CD14-positive monocyte (primary cell): ENCODE results near the gene BICD1. TPM values are rescaled to one million over a fixed set of nuclear protein-coding genes. Genes with fewer than 3 reads are reported as not detected.

Experiments
- DNase-seq, 3 donors: peaks; one replicate each; pipeline ENCODE4 v3.0.0-alpha.2; 2011 to 2022
- H2AFZ ChIP-seq: 2 replicates; pipeline ENCODE4 v1.6.0; 2012; ENCODE audit warnings: mild to moderate bottlenecking, low read depth, low read length, inconsistent platforms; ENCODE audit not compliant: insufficient read depth, poor library complexity, severe bottlenecking
- H3K27ac ChIP-seq, 2 donors: 1 replicate in 1 of 2; 2 replicates in 1 of 2; pipeline ENCODE4 v1.5.1; 2012 to 2013; ENCODE audit warnings: low read length in 2 of 2, control low read depth in 1 of 2, inconsistent platforms in 1 of 2, low read depth in 1 of 2, mild to moderate bottlenecking in 1 of 2
- H3K27me3 ChIP-seq, 2 donors: one replicate each; pipeline versions ENCODE4 v1.6.0 to v1.6.1; 2011 to 2013; ENCODE audit warnings: low read length in 2 of 2; ENCODE audit not compliant: control insufficient read depth in 2 of 2, insufficient read depth in 2 of 2
- H3K36me3 ChIP-seq, 2 donors: replicated peaks in 1 of 2; 1 replicate in 1 of 2; 2 replicates in 1 of 2; pipeline versions ENCODE4 v1.5.1 to v1.6.1; 2012 to 2013; ENCODE audit warnings: low read length in 2 of 2, control low read depth in 1 of 2, inconsistent platforms in 1 of 2, mild to moderate bottlenecking in 1 of 2; ENCODE audit not compliant: insufficient read depth in 2 of 2, control insufficient read depth in 1 of 2
- H3K4me1 ChIP-seq, 2 donors: 1 replicate in 1 of 2; 2 replicates in 1 of 2; pipeline versions ENCODE4 v1.5.1 to v1.6.1; 2012 to 2013; ENCODE audit warnings: low read length in 2 of 2, control low read depth in 1 of 2, inconsistent platforms in 1 of 2, mild to moderate bottlenecking in 1 of 2, moderate library complexity in 1 of 2; ENCODE audit not compliant: insufficient read depth in 2 of 2, control insufficient read depth in 1 of 2
- H3K4me2 ChIP-seq: replicated peaks from 2 replicates; pipeline ENCODE3; 2012; ENCODE audit warnings: low read length, moderate library complexity, mild to moderate bottlenecking; ENCODE audit not compliant: poor library complexity, severe bottlenecking; ENCODE audit errors: extremely low read depth
- H3K4me3 ChIP-seq, 3 experiments: fragments of 200-600 bp in 1 of 3; sonication (generic) in 1 of 3; replicated peaks in 1 of 3; 1 replicate in 2 of 3; 2 replicates in 1 of 3; pipeline ENCODE4 v1.5.1; 2011 to 2013; ENCODE audit warnings: low read length in 3 of 3, mild to moderate bottlenecking in 3 of 3, control low read depth in 2 of 3, low read depth in 2 of 3, inconsistent platforms in 1 of 3, moderate library complexity in 1 of 3
- H3K79me2 ChIP-seq: 2 replicates; pipeline ENCODE4 v1.6.0; 2012; ENCODE audit warnings: mild to moderate bottlenecking, control low read depth, inconsistent platforms, low read length, moderate library complexity; ENCODE audit not compliant: insufficient read depth
- H3K9ac ChIP-seq: 2 replicates; pipeline ENCODE4 v1.6.0; 2017; ENCODE audit warnings: low read length, mild to moderate bottlenecking; ENCODE audit not compliant: insufficient read depth, poor library complexity, severe bottlenecking
- H3K9me3 ChIP-seq, 2 donors: replicated peaks in 1 of 2; 1 replicate in 1 of 2; 2 replicates in 1 of 2; pipeline versions ENCODE4 v1.5.1 to v1.6.1; 2012 to 2013; ENCODE audit warnings: low read length in 2 of 2, control low read depth in 1 of 2; ENCODE audit not compliant: control insufficient read depth in 1 of 2, insufficient read depth in 1 of 2
- H4K20me1 ChIP-seq: 2 replicates; pipeline ENCODE4 v1.6.0; 2012; ENCODE audit warnings: mild to moderate bottlenecking, low read length, control low read depth, moderate library complexity; ENCODE audit not compliant: insufficient read depth
- H3K27ac Mint-ChIP-seq, 7 donors: one replicate each; pipeline ENCODE4 v1.8.0; 2020; ENCODE audit warnings: mild to moderate bottlenecking in 7 of 7, mixed read lengths in 7 of 7, moderate library complexity in 6 of 7, inconsistent platforms in 2 of 7
- H3K27me3 Mint-ChIP-seq, 3 donors: one replicate each; pipeline ENCODE4 v1.8.0; 2021 to 2022; ENCODE audit warnings: low read depth in 3 of 3, mild to moderate bottlenecking in 3 of 3, mixed read lengths in 3 of 3, moderate library complexity in 3 of 3, inconsistent platforms in 1 of 3
- H3K36me3 Mint-ChIP-seq, 2 donors: one replicate each; pipeline ENCODE4 v1.8.0; 2020; ENCODE audit warnings: mixed read lengths in 2 of 2, inconsistent platforms in 1 of 2, mild to moderate bottlenecking in 1 of 2
- H3K4me1 Mint-ChIP-seq: one replicate; pipeline ENCODE4 v1.8.0; 2020; ENCODE audit warnings: mild to moderate bottlenecking, mixed read lengths
- H3K4me3 Mint-ChIP-seq, 2 donors: one replicate each; pipeline ENCODE4 v1.8.0; 2020; ENCODE audit warnings: mild to moderate bottlenecking in 2 of 2, mixed read lengths in 2 of 2, moderate library complexity in 1 of 2
- H3K9me3 Mint-ChIP-seq, 7 donors: one replicate each; pipeline ENCODE4 v1.8.0; 2020 to 2022; ENCODE audit warnings: mixed read lengths in 7 of 7, mild to moderate bottlenecking in 6 of 7, moderate library complexity in 6 of 7, inconsistent platforms in 2 of 7
- CTCF ChIP-seq: fragments of 200-600 bp; IDR thresholded peaks from one replicate; pipeline ENCODE4 v1.8.0; 2022; ENCODE audit warnings: antibody characterized with exemption, mild to moderate bottlenecking
- WGBS: methylation state at CpG from one replicate; pipeline ENCODE4 v1.1.5; 2013; ENCODE audit warnings: missing lambda C conversion rate; ENCODE audit not compliant: insufficient coverage; 5-methylcytosine and 5-hydroxymethylcytosine counted together
- intact Hi-C, 2 donors: fragments of 100-400 bp; cut with micrococcal nuclease; formaldehyde crosslinking; loops; one replicate each; pipeline versions ENCODE4 v1.15.0 to v1.15.1; 2023
- polyA plus RNA-seq, 3 donors: library from polyadenylated mRNA; depleted of rRNA in 1 of 3; unstranded in 2 of 3; stranded (reverse) in 1 of 3; fragments of 300-500 nt in 2 of 3; fragments of >200 nt in 1 of 3; fragmentation: Illumina TruSeq in 2 of 3; gene quantifications; 1 replicate in 2 of 3; 2 replicates in 1 of 3; pipeline ENCODE4 v1.2.3, GENCODE V29; 2012 to 2021

The BICD1 gene
- polyA plus RNA-seq, 3 donors, result 0.55 to 2.1 (median 1.6) TPM

GRCh38 chr12:32377344-32378055 is 270.9 kb downstream of the BICD1 start:
- Histone ChIP-seq H3K79me2 (no peaks in the 10 kb centered on the region), H2AFZ (no peak overlapping the region), H3K4me3 (no peak overlapping the region), H3K4me1 (peaks cover 10 to 13% of the 10 kb centered on the region in 2 donors), H3K27ac (no peak overlapping the region), H3K36me3 (no peaks in the 10 kb centered on the region), H3K4me2 (no peak overlapping the region), H3K9me3 (no peaks in the 10 kb centered on the region), H3K27me3 (no peaks in the 10 kb centered on the region), H3K9ac (no peak overlapping the region), H4K20me1 (no peaks in the 10 kb centered on the region)
- peaks cover 15% of the 10 kb centered on the region for H3K4me1 Mint-ChIP-seq
- H3K4me3 Mint-ChIP-seq, result no peak overlapping the region
- TF ChIP-seq CTCF, result no peak
- intact Hi-C loops, result loop anchor here in 1 of 2 donors (10.0 kb wide), 2 partner anchors 107 to 1647 kb away; partner anchors contain the start of gene ALG10
- H3K27ac Mint-ChIP-seq, result no peak overlapping the region
- no peaks in the 10 kb centered on the region for H3K36me3 Mint-ChIP-seq
- 90% methylated on average over 3 of the region's 12 CpGs for WGBS
- peaks cover 0 to 2% (median 0%) of the 10 kb centered on the region in 7 donors for H3K9me3 Mint-ChIP-seq
- H3K27me3 Mint-ChIP-seq, result no peaks in the 10 kb centered on the region
- DNase-seq, result no peak

- H2AFZ ChIP-seq, result no peak overlapping the region
- Mint-ChIP-seq H3K4me3 (peak overlapping the region in 1 of 2 donors; percentile 44), H3K36me3 (no peaks in the 10 kb centered on the region), H3K27ac (peak overlapping the region in 2 of 7 donors; percentile 0 to 27), H3K27me3 (no peaks in the 10 kb centered on the region), H3K4me1 (peaks cover 10% of the 10 kb centered on the region), H3K9me3 (peaks cover 0 to under 1% (median 0%) of the 10 kb centered on the region in 7 donors)
- no peaks in the 10 kb centered on the region for H3K27me3 ChIP-seq
- WGBS, result 100% methylated on average over 2 of the region's 10 CpGs
- no peak overlapping the region for H3K27ac ChIP-seq
- no peak for DNase-seq
- H3K36me3 ChIP-seq, result no peaks in the 10 kb centered on the region
- H3K4me2 ChIP-seq, result no peak overlapping the region
- peaks cover 5% of the 10 kb centered on the region in 2 donors for H3K4me1 ChIP-seq
- intact Hi-C loops, result loop anchor here in 1 of 2 donors (10.0 kb wide), 2 partner anchors 106 to 1646 kb away; partner anchors contain the start of gene ALG10
- no peak for TF ChIP-seq CTCF
- H4K20me1 ChIP-seq, result no peaks in the 10 kb centered on the region
- no peak overlapping the region for H3K9ac ChIP-seq
- H3K4me3 ChIP-seq, result no peak overlapping the region
- H3K79me2 ChIP-seq, result no peaks in the 10 kb centered on the region
- H3K9me3 ChIP-seq, result no peaks in the 10 kb centered on the region
Measured at GRCh38 chr12:32379213-32379612, 272.6 kb downstream of the BICD1 start.
